SIG-M5 treated with dmso at 0.1 percent for 504 hours (cell line): ENCODE results near the gene SMCHD1.
"Not testable (repeated sequence)": the region's sequence is repeated elsewhere in the genome, so short reads cannot be mapped to it uniquely, and the experiment has no call there.

Experiments
- DNase-seq: peaks from one replicate; lab custom pipeline; 2025; ENCODE audit not compliant: unreplicated experiment; lab: John Stamatoyannopoulos, UW

SMCHD1 gene

DNA sequence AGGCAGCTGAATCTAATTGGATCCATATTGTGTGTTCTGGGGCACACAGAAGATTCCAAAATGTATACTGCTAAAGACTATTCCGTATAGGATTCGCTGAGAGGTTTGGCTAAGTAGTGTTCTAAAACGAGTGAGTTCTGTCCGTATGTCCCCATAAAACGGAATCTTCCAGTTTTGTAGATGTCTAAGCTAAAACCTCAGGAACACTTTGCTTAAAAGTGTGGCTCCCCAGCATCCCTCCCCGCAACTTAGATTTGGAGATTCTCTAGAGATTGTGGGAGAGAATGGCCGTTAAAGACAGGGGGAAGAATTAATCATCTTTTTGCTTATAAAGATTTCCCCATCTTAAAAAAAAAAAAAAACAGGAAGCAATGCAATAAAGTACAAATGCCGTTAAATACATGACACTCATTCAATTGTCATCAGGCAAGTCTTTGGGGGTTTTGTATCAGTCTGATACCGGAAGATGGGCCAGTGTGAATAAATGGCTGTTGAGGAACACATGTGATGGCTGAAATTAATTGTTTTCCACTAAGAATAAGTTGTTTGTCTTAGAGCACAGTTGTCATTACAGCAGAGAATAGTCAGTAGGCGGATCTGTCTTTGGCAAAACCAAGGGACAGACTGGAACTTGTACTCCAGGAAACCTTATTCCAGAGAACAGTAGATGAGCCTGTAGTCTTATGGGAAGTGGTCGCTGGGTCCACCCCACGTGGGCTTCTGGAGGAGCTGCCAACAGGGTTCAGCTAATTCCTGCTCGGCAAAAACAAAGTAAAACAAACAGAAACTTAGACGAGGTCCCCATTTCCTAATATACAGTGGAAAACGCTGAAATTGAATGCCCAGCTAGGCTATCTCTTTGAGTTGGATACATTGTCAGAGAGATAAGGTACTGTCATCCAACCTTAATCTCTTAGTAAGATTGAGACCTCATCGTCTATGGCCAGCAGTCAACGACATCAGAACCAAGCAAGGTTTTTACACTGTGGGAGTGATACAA is 193.0 kb downstream of the SMCHD1 start:
- no peak for DNase-seq

DNA sequence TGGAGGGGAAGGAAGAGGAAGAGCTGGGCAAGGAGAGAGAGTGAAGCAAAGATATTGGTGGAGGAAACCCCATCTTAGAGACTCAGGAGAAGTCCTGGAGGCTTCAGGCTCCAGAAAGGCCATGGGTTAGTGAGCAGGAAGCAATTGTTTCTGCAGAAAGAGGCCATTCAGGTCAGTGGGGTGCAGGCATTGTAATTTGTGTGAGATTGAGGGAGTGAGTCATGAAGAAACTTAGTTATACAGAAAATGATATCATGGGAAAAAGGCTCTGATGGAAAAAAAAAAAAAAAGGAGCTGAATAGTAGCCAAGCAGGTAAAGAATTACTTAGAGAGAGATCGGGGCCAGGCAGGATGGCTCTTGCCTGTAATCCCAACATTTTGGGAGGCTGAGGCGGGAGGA is 195.3 kb downstream of the SMCHD1 start:
- no peak for DNase-seq

DNA sequence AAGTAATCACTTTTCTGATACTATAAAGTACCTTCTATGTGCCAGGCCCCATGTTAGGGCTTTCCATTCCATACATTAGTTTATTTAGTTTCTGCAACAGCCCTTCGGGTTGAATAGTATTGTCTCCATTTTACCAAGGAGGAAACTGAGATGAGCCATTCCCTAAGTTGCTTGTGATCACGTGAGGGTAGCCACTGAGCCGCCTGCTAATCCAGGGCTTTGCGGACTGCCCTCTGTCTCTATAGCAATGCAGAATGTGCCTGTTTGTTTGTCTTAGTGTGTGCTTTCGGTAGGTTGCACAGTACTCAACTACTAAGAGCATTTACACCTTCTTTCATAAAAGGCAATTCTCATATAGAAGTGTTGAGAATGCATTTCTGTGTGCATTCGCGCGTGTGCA is 196.2 kb downstream of the SMCHD1 start:
- no peak for DNase-seq

DNA sequence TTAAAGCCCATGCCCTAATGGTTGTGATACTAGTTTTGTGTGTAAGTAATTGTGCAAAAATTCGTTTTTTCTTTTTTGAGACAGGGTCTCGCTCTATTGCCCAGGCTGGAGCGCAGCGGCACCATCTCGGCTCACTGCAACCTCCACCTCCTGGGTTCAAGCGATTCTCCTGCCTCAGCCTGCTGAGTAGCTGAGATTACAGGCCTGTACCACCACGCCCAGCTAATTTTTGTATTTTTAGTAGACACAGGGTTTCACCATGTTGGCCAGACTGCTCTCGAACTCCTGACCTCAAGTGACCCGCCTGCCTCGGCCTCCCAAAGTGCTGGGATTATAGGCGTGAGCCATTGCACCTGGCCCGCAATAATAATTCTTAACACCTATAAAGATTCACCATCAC is 196.9 kb downstream of the SMCHD1 start:
- not testable (repeated sequence) for DNase-seq

DNA sequence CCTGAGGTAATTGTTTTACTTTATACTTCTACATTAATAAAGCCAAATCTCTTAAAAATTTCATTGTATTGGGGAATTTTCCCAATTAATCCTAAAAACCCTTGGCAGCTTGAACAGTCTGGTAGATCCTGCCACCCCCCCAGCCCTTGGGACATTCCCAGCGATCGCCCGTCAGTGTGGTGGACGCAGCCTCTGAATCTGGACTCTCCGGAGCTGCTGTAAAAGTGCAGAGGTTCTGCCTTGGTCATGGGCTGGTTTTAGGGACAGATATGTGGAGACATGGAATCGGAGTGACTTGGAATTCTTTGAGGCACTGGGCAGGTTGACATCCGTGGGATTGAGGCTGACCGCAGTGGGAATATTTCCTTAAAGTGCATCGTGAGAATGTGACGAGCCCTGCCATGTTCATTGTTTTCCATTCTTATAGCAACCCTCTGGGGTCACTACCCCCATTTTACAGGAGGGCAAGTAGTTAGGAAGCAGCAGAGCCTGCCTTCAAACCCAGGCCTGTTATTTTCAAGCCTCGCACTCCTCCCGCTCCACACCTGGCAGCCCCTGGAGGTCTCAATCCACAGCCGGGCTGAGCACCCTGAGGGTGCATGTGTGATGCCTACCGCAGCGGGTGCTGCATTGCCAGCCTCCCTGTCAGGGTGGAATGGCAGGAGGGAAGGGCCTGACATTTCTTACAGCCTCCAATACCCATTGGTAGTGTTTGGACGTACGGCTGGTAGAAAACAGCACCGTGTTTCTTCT is 197.8 kb downstream of the SMCHD1 start:
- no peak for DNase-seq

DNA sequence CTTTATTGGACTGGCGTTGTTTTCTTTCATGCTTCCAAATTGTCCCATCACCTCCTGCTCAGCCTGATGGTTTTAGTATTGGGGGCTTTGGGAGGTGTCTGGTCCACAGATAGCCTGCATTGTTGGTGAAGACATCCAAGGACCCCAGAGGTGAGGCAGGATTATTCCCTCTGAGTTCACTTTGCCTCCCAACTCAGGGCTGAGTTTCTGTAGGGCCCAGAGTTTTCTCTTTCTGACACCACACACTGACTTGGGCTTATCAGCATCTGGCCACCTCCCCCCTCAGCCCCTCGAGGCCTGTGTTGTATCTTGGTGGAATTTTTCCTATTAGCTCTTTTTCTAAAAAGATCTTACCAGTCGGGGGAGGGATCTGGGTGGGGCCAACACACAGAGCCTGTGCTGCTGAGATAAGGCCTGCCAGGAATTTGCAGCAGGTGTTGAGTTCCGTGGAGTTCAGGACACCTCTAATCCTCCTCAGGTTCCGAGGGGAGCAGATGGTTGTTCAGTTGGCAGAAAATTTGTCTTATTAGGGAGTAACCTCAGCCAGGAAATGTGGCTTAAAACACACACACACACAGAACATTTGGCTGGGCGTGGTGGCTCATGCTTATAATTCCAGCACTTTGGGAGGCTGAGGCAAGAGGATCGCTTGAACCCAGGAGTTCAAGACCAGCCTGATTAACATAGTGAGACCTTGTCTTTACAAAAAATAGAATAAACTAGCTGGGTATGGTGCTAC is 198.6 kb downstream of the SMCHD1 start:
- DNase-seq, result no peak
